Measurements from ENCODE around the gene TRAIP. TPM values are rescaled to one million over a fixed set of nuclear protein-coding genes. Genes with fewer than 3 reads are reported as not detected.

Gene TRAIP
- total RNA-seq, 1 donor from 2014 or later, result 17.4 TPM

DNA sequence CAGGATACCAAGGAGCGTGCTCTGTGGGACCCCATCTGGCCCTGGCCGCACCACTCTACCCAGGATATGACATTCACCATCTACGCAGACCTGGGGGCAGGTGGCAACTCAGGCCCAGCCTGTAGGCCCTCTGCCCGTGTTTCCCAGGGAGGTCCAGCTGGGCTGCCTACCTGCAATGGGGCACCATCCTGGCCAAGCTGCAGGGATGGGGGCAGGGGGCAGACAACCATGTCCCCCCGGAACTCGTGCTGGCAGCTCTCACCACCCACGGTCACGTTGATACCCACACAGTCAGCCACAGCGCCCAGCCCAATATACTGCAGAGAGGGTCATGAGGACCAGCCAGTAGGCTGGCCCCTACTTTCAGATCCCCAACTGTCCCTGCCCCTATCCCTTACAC is 39.4 kb upstream of the TRAIP start:
- Histone ChIP-seq H3K27me3 (no peaks in the 10 kb centered on the region), H3K36me3 (peaks cover 0 to 6% of the 10 kb centered on the region in 2 donors), H3K27ac (no peak overlapping the region), H3K9me3 (no peaks in the 10 kb centered on the region), H3K4me3 (no peak overlapping the region), H3K4me1 (peaks cover 6% of the 10 kb centered on the region)
- intact Hi-C loops (cut with DNase I), result no loop called here
- no peak for TF ChIP-seq POLR2A (IDR thresholded peaks at IDR 0.05)
- no peak for TF ChIP-seq POLR2AphosphoS5 (IDR thresholded peaks at IDR 0.05; ENCODE audit: insufficient read depth in 1 of 2, low read depth in 1 of 2)
- TF ChIP-seq, protein P1, sequence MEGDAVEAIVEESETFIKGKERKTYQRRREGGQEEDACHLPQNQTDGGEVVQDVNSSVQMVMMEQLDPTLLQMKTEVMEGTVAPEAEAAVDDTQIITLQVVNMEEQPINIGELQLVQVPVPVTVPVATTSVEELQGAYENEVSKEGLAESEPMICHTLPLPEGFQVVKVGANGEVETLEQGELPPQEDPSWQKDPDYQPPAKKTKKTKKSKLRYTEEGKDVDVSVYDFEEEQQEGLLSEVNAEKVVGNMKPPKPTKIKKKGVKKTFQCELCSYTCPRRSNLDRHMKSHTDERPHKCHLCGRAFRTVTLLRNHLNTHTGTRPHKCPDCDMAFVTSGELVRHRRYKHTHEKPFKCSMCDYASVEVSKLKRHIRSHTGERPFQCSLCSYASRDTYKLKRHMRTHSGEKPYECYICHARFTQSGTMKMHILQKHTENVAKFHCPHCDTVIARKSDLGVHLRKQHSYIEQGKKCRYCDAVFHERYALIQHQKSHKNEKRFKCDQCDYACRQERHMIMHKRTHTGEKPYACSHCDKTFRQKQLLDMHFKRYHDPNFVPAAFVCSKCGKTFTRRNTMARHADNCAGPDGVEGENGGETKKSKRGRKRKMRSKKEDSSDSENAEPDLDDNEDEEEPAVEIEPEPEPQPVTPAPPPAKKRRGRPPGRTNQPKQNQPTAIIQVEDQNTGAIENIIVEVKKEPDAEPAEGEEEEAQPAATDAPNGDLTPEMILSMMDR (IDR thresholded peaks at IDR 0.05), result no peak
- no peak for DNase-seq (ENCODE audit: extremely low spot score in 2 of 2)

DNA sequence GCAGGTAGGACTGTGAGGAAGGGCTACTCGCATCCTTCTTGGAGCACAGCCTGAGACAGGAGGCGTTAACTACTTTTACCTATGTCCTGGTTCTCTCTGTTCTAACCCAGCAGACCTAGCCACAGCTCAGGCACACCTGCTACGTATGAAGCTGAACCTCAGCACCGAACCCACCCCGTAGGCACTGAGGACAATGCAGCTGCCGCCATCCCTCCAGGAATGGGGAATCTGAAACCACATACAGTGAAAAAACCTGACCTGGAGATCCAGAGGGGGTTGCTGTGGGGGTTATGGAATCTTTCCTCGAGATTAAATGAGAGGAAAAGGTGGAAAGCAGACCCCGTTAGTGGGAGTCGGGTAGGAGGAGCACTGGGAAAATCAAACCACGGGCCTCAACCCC is 32.9 kb upstream of the TRAIP start:
- Histone ChIP-seq H3K9me3 (no peaks in the 10 kb centered on the region), H3K36me3 (no peaks in the 10 kb centered on the region), H3K4me1 (no peaks in the 10 kb centered on the region), H3K4me3 (no peak overlapping the region), H3K27ac (no peak overlapping the region), H3K27me3 (no peaks in the 10 kb centered on the region)
- intact Hi-C loops (cut with DNase I), result no loop called here
- no peak for TF ChIP-seq POLR2AphosphoS5 (IDR thresholded peaks at IDR 0.05; ENCODE audit: insufficient read depth in 1 of 2, low read depth in 1 of 2)
- DNase-seq (ENCODE audit: extremely low spot score in 2 of 2), result no peak

DNA sequence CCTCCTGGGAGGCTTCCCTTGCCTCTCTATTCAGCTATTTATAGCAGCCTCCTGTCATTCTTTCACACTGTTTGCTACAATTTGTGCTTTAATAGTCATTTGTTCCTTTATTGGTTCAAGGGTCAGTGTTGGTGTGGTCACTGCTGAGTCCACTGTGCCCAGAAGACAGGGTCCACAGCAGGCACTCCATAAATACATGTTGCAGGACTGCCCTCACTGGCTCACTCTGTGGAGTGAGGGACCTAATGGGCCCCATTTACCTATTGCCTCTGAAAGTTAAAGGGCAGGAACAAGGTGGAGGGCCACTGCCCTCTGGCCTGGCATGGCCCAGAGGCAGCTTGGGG is 30.5 kb upstream of the TRAIP start:
- H3K9me3 ChIP-seq, result no peaks in the 10 kb centered on the region
- intact Hi-C loops (cut with DNase I), result no loop called here
- H3K4me3 ChIP-seq, result no peak overlapping the region
- no peaks in the 10 kb centered on the region for H3K36me3 ChIP-seq
- no peaks in the 10 kb centered on the region for H3K27me3 ChIP-seq
- TF ChIP-seq, protein P1 (IDR thresholded peaks at IDR 0.05), result no peak
- no peak for TF ChIP-seq POLR2A (IDR thresholded peaks at IDR 0.05)
- no peak for TF ChIP-seq POLR2AphosphoS5 (IDR thresholded peaks at IDR 0.05; ENCODE audit: insufficient read depth in 1 of 2, low read depth in 1 of 2)
- DNase-seq (ENCODE audit: extremely low spot score in 2 of 2), result no peak
- no peak overlapping the region for H3K27ac ChIP-seq
- no peaks in the 10 kb centered on the region for H3K4me1 ChIP-seq

DNA sequence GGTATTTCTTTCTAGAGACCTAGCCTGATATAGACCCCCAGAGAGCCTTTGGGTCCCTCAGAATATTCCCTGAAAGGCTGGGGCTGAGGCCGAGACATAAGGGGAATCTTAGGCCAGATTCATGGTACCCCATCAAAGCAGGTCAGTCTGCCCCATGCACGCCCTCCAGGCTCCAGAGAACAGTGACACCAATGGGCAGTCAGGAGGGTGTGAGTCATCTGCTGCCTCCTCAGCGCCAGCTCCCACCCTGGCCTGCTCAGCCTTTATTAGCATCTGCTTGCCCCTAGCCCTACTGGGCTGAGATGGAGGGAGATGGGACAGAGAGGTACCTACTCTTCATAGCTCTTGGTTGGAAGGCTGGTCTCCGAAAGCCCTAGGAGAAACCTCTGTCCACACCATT is 27.6 kb upstream of the TRAIP start:
- TF ChIP-seq POLR2A (IDR thresholded peaks at IDR 0.05) (no peak), POLR2AphosphoS5 (IDR thresholded peaks at IDR 0.05; ENCODE audit: insufficient read depth in 1 of 2, low read depth in 1 of 2) (no peak)
- TF ChIP-seq, protein P1 (IDR thresholded peaks at IDR 0.05), result no peak
- Histone ChIP-seq H3K27ac (no peak overlapping the region), H3K36me3 (no peaks in the 10 kb centered on the region), H3K4me3 (no peak overlapping the region), H3K9me3 (no peaks in the 10 kb centered on the region), H3K27me3 (no peaks in the 10 kb centered on the region), H3K4me1 (no peaks in the 10 kb centered on the region)
- intact Hi-C loops (cut with DNase I), result no loop called here
- DNase-seq (ENCODE audit: extremely low spot score in 2 of 2), result no peak

DNA sequence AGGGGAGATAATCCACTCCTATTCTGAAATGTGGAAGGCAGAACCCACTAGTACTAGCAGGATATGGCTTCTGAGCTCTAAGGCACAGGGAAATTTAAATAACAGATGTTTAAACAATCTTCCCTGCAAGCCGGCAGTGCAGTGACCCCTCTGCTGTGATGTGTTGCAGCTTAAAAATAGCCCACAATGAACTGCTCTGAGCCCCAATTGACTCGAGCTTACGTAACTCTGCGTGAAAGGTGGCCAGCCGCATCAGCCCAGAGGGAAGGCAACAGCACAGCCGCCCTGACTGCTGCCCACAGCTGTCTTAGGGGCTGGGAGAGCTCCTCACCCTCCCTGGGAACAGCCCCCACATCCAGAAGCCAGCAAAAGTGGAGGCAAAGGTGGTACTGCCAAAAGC is 25.8 kb upstream of the TRAIP start:
- Histone ChIP-seq H3K4me1 (no peaks in the 10 kb centered on the region), H3K27me3 (no peaks in the 10 kb centered on the region), H3K27ac (no peak overlapping the region), H3K36me3 (no peaks in the 10 kb centered on the region), H3K9me3 (no peaks in the 10 kb centered on the region), H3K4me3 (no peak overlapping the region)
- DNase-seq (ENCODE audit: extremely low spot score in 2 of 2), result no peak
- TF ChIP-seq, protein P1 (IDR thresholded peaks at IDR 0.05), result no peak
- TF ChIP-seq POLR2AphosphoS5 (IDR thresholded peaks at IDR 0.05; ENCODE audit: insufficient read depth in 1 of 2, low read depth in 1 of 2) (no peak), POLR2A (IDR thresholded peaks at IDR 0.05) (no peak)
- intact Hi-C loops (cut with DNase I), result no loop called here

Measured in vagina (tissue), 2 donors.